Naive B cell (primary cell): Measurements from ENCODE around the gene BATF3. TPM values are rescaled to one million over a fixed set of nuclear protein-coding genes. Genes with fewer than 3 reads are reported as not detected.
"Not testable (repeated sequence)": the region's sequence is repeated elsewhere in the genome, so short reads cannot be mapped to it uniquely, and the experiment has no call there.

Source experiments
- ATAC-seq, 2 donors: fragments of 150-1000 bp; cut with Tn5 transposase; 2 replicates each; pipeline ENCODE4 v1.10.0; 2021; ENCODE audit warnings: low read depth in 2 of 2, mild to moderate bottlenecking in 2 of 2, moderate library complexity in 2 of 2
- DNase-seq: peaks from one replicate; pipeline ENCODE4 v3.0.0; 2022
- H3K27ac Mint-ChIP-seq, 6 donors: one replicate each; pipeline ENCODE4 v1.8.0; 2020 to 2022; ENCODE audit warnings: mild to moderate bottlenecking in 6 of 6, mixed read lengths in 6 of 6, moderate library complexity in 5 of 6, inconsistent platforms in 2 of 6
- H3K27me3 Mint-ChIP-seq, 3 donors: one replicate each; pipeline ENCODE4 v1.8.0; 2021 to 2022; ENCODE audit warnings: mixed read lengths in 3 of 3, mild to moderate bottlenecking in 1 of 3
- H3K36me3 Mint-ChIP-seq, 2 donors: one replicate each; pipeline ENCODE4 v1.8.0; 2020 to 2022; ENCODE audit warnings: mixed read lengths in 2 of 2, inconsistent platforms in 1 of 2, mild to moderate bottlenecking in 1 of 2
- H3K4me1 Mint-ChIP-seq, 3 donors: one replicate each; pipeline ENCODE4 v1.8.0; 2020 to 2022; ENCODE audit warnings: mixed read lengths in 3 of 3, inconsistent platforms in 1 of 3, mild to moderate bottlenecking in 1 of 3, moderate library complexity in 1 of 3
- H3K4me3 Mint-ChIP-seq, 8 donors: one replicate each; pipeline ENCODE4 v1.8.0; 2020 to 2022; ENCODE audit warnings: mild to moderate bottlenecking in 8 of 8, mixed read lengths in 8 of 8, moderate library complexity in 8 of 8, inconsistent platforms in 2 of 8
- H3K9me3 Mint-ChIP-seq, 7 donors: one replicate each; pipeline ENCODE4 v1.8.0; 2020 to 2022; ENCODE audit warnings: mixed read lengths in 7 of 7, mild to moderate bottlenecking in 5 of 7, inconsistent platforms in 2 of 7, moderate library complexity in 1 of 7
- polyA plus RNA-seq, 6 donors: library from polyadenylated mRNA; unstranded; fragments of 300-500 nt; fragmentation: Illumina TruSeq; gene quantifications; one replicate each; pipeline ENCODE4 v1.2.3, GENCODE V29; 2021; ENCODE audit warnings: low read depth in 6 of 6

The BATF3 gene, protein sequence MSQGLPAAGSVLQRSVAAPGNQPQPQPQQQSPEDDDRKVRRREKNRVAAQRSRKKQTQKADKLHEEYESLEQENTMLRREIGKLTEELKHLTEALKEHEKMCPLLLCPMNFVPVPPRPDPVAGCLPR
- not detected for polyA plus RNA-seq

DNA sequence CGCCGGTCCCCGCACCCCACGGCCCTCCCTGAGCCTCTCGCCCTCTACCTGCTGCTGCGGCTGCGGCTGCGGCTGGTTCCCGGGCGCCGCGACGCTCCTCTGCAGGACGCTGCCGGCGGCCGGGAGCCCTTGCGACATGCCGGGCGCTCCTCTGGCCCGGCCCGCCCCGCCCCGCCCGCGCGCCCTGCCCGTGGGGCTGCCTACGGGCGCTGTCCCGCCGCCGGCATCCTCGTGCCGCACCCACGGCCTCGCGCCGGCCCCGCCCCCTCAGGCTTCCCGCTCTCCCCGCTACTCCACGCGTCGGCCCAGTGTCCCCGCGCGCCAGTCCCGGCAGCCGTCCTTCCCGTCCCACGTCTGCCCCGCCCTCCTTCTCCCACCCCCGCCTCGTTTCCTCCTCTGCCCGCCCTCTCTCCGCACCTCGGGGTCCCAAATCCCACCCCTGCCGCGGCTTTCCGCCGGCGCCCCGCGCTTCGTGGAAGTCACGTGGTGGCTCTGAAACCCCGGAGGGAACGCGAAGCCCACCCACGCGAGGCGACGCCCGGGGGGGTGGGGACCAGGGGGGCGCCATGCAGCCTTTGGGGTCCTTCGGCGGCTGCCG is at the start of gene BATF3:
Gene BATF3 (minus strand): TSS at position 216 of the 598 bp plus-strand sequence. CDS start 78 bp downstream, at position 138.
- Mint-ChIP-seq H3K4me1 (peaks cover 33 to 49% (median 33%) of the 10 kb centered on the region in 3 donors), H3K9me3 (no peaks in the 10 kb centered on the region), H3K36me3 (no peaks in the 10 kb centered on the region), H3K27ac (peak within 1 kb of the TSS; percentile 3 to 83 (median 58)), H3K27me3 (peaks cover 12 to 18% (median 13%) of the 10 kb centered on the region in 3 donors), H3K4me3 (peak within 1 kb of the TSS; percentile 83 to 93 (median 90))
- ATAC-seq (peak; percentile 30 to 40), DNase-seq (peak; percentile 18)

DNA sequence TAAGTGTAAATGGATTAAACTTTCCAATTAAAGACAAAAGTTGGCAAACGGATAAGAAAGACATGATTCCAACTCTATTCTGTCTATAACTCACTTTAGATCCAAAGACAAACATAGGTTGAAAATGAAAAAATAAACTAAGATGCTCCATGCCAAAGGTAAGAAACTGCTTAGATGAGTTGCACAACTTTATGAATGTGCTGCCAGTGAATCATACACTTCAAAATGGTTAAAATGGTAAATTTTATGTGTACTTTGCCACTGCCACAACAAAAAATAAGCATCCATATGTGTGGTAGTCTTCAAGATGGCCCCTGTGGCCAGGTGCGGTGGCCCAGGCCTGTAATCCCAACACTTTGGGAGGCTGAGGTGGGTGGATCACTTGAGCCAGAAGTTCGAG is 46.9 kb upstream of the BATF3 start:
- H3K27ac Mint-ChIP-seq: peak overlapping the region in 1 of 6 donors; percentile 10
- no peaks in the 10 kb centered on the region for H3K27me3 Mint-ChIP-seq
- H3K4me3 Mint-ChIP-seq: no peak overlapping the region
- peaks cover 0 to 7% of the 10 kb centered on the region in 2 donors for H3K36me3 Mint-ChIP-seq
- peaks cover 10 to 20% (median 14%) of the 10 kb centered on the region in 3 donors for H3K4me1 Mint-ChIP-seq
- ATAC-seq: no peak
- DNase-seq: no peak
- H3K9me3 Mint-ChIP-seq: peaks cover 0 to 2% (median 0%) of the 10 kb centered on the region in 7 donors

DNA sequence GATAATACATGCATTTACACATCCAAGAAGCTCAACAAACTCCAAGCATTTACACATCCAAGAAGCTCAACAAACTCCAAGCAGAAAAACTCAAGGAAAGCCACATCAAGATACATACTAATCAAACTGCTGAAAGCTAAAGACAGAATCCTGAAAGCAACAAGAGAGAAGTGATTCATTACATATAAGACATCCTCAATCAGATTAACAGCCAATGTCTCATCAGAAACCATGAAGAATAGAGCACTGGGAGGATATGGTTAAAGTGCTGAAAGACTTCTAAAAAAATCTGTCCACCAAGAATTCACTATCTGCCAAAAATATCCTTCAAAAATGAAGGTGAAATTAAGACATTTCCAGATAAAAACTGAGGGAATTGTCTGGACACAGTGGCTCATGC is 45.7 kb upstream of the BATF3 start:
- Mint-ChIP-seq H3K27me3 (no peaks in the 10 kb centered on the region), H3K9me3 (peaks cover 0 to 2% (median 0%) of the 10 kb centered on the region in 7 donors), H3K27ac (no peak overlapping the region), H3K36me3 (peaks cover 0 to 7% of the 10 kb centered on the region in 2 donors), H3K4me1 (peaks cover 6 to 17% (median 15%) of the 10 kb centered on the region in 3 donors), H3K4me3 (no peak overlapping the region)
- DNase-seq (no peak), ATAC-seq (no peak)

DNA sequence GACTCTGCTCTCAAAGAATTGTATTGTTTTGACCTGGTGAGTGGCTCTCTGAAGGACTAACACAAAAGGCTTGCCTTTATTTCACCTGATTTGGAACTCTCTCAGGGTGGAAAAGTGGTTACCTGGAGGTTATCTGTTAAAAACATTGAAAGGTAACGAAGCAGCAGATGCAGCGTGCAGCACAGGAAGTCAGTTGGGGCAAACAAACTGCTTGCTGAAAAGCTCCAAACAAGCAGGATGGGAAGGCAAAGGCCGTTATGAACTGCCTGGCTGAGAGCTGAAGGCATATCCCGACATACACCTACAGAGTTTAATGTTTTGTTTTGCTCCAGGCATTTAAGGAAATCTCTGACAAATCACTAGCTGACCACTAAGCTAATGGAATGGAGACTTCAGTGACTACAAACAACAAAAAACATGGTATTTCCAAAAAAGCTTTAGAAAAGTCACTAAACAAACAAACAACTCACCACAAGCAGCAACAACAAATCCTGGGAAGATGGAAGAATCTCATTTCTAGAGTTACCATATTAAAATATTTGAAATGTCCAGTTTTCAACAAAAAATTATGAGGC is 44.3 kb upstream of the BATF3 start:
- ATAC-seq (no peak), DNase-seq (no peak)
- H3K9me3 Mint-ChIP-seq: peaks cover 0 to 2% (median 0%) of the 10 kb centered on the region in 7 donors
- peaks cover 0 to 11% (median 7%) of the 10 kb centered on the region in 3 donors for H3K4me1 Mint-ChIP-seq
- H3K36me3 Mint-ChIP-seq: peaks cover 0 to 7% of the 10 kb centered on the region in 2 donors
- H3K4me3 Mint-ChIP-seq: no peak overlapping the region
- peak overlapping the region in 1 of 6 donors; percentile 53 for H3K27ac Mint-ChIP-seq
- no peaks in the 10 kb centered on the region for H3K27me3 Mint-ChIP-seq

DNA sequence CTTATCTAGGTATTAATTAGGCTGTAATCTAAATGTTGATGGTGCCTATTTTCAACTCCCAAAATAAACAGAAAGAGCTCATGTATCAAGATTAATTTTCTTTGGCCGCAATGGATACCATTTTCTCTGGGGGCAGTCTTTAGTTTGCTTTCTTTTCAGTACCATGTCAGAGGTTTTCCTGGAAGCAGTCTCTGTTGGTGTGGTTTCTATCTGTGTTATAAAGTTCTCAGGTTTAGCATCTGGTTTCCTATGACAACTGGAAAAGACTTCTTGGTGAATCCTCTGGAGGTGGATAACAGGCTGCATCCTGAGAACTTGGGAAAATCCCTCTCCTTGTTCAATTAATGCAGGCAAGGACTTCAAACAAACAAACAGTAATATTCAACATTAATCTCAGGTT is 38.7 kb upstream of the BATF3 start:
- peaks cover 2 to 5% (median 4%) of the 10 kb centered on the region in 3 donors for H3K4me1 Mint-ChIP-seq
- no peaks in the 10 kb centered on the region for H3K9me3 Mint-ChIP-seq
- no peaks in the 10 kb centered on the region for H3K27me3 Mint-ChIP-seq
- no peak overlapping the region for H3K4me3 Mint-ChIP-seq
- H3K27ac Mint-ChIP-seq: peak overlapping the region in 1 of 6 donors; percentile 57
- ATAC-seq (no peak), DNase-seq (no peak)
- H3K36me3 Mint-ChIP-seq: peaks cover 12 to 18% of the 10 kb centered on the region in 2 donors

DNA sequence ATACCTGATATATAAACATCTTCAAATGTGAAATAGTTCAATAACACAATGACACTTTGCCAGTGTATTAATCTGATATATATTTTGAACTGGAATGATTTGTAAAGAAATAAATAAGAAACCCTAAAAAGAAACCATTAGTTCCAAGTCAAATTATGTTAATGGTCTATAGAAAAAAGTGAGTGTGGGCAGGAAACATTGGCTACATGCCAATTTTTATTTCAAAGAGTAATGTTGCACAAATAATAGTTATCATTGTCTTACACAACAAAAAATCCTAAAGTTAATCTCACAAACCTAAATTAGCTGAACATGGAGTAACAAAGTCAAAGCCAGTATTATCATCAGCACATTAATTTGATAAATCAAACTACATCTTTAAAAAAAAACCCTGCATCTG is 37.9 kb upstream of the BATF3 start:
- H3K36me3 Mint-ChIP-seq: peaks cover 15 to 19% of the 10 kb centered on the region in 2 donors
- no peak overlapping the region for H3K27ac Mint-ChIP-seq
- peaks cover 0 to 5% (median 4%) of the 10 kb centered on the region in 3 donors for H3K4me1 Mint-ChIP-seq
- ATAC-seq (no peak), DNase-seq (no peak)
- no peak overlapping the region for H3K4me3 Mint-ChIP-seq
- H3K9me3 Mint-ChIP-seq: no peaks in the 10 kb centered on the region
- H3K27me3 Mint-ChIP-seq: no peaks in the 10 kb centered on the region

DNA sequence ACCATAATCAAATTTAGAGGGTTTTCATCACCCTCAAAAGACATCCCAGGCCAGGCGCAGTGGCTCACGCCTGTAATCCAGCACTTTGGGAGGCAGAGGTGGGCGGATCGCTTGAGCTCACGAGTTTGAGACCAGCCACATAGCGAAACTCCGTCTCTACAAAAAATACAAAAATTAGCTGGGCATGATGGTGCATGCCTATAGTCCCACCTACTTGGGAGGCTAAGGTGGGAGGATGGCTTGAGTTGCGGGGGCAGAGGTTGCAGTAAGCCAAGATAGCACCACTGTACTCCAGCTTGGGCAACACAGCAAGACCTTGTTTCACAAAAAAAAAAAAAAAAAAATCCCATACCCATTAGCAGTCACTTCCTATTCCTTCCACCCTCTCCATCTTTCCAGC is 33.5 kb upstream of the BATF3 start:
- Mint-ChIP-seq H3K27ac (no peak overlapping the region), H3K27me3 (no peaks in the 10 kb centered on the region), H3K4me1 (peaks cover 0 to 5% (median 4%) of the 10 kb centered on the region in 3 donors), H3K9me3 (peaks cover 0 to 1% (median 0%) of the 10 kb centered on the region in 7 donors), H3K36me3 (peaks cover 15 to 16% of the 10 kb centered on the region in 2 donors), H3K4me3 (no peak overlapping the region)
- ATAC-seq (no peak), DNase-seq (no peak)

DNA sequence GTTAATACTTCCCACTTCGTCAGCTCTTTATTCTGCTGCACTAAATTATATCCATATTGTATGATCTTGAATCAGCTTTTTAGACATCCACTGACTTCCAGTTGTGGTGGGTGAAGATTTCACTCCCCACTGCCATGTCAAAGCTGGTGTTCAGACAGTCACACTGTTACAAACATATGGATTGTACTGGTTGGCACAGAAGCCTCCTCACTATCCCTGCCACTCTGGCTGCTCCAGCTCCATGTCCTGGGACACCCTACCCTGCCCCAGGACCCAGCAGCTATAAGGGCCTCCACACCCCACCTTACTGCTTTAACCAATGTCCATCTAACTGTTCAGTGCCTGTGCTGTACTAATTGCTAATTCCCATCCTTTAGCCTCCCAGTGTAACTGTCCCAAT is 32.0 kb upstream of the BATF3 start:
- ATAC-seq (no peak), DNase-seq (no peak)
- H3K27me3 Mint-ChIP-seq: no peaks in the 10 kb centered on the region
- peaks cover 0 to 5% (median 4%) of the 10 kb centered on the region in 3 donors for H3K4me1 Mint-ChIP-seq
- H3K9me3 Mint-ChIP-seq: peaks cover 0 to 1% (median 0%) of the 10 kb centered on the region in 7 donors
- peak overlapping the region in 1 of 8 donors; percentile 59 for H3K4me3 Mint-ChIP-seq
- H3K27ac Mint-ChIP-seq: peak overlapping the region in 1 of 6 donors; percentile 54
- H3K36me3 Mint-ChIP-seq: peaks cover 16 to 24% of the 10 kb centered on the region in 2 donors

DNA sequence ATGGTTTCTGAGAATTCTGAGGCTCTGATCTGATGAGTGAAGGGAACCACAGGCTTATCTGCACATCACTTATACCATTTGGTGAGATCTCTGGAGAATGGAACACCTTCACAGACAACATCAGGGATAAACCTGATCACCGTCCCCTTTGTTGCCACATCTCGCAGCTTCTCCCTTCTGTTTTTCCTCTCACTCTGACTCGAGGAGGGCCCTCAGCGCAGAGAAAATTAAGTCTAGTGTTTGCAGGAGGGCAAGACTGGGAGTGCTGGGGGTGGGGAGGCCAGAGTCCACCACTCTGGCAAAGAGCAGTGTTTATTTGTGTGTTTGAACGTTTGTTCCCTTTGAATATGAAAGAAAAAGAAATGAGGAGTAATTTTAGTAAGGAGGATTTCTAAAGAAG is 29.0 kb upstream of the BATF3 start:
- H3K9me3 Mint-ChIP-seq: peaks cover 0 to 7% (median 1%) of the 10 kb centered on the region in 7 donors
- H3K4me1 Mint-ChIP-seq: peaks cover 0 to 12% (median 4%) of the 10 kb centered on the region in 3 donors
- H3K36me3 Mint-ChIP-seq: peaks cover 14 to 25% of the 10 kb centered on the region in 2 donors
- no peak for DNase-seq
- H3K27me3 Mint-ChIP-seq: no peaks in the 10 kb centered on the region
- peak overlapping the region in 1 of 6 donors; percentile 21 for H3K27ac Mint-ChIP-seq
- no peak overlapping the region for H3K4me3 Mint-ChIP-seq
- ATAC-seq: no peak

DNA sequence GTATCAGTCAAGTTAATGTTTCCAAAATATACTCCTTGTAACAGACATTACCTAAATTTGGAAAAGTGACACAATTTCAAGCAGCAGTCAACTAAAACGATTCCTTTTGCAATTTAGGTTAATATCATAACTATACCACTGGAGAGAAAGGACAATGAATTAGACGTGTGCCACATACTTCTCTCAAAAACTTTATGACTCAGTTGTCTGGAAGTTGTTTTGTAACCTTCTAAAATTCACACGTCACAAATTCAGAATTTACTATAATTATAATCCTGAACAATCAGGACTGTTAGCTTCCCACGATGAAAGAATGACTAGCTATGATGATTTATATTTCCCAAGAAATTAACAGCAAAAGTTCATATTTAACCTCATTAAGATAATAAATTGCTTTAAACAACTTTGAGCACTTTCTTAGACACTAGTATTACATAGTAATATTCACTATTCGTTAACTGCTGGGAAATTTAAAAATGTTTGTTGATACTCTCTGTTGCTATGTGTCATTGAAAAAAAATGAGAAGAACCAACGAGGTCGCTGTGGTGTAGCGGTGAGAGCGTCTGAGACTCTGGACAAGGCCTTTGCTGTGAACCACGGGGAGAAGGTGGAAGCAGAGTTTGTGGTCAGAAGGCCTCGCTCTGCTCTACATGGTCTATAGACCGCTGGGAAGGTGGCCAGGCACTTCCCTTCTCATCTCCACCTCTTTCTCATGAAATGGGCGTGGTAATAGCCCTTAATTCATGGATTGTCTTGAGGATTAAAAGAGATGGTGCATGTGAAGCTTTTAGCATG is 27.9 kb upstream of the BATF3 start:
- H3K4me1 Mint-ChIP-seq: peaks cover 0 to 12% (median 0%) of the 10 kb centered on the region in 3 donors
- ATAC-seq: no peak
- peaks cover 0 to 10% (median 5%) of the 10 kb centered on the region in 7 donors for H3K9me3 Mint-ChIP-seq
- DNase-seq: no peak
- H3K27ac Mint-ChIP-seq: peak overlapping the region in 2 of 6 donors; percentile 71 to 83
- no peaks in the 10 kb centered on the region for H3K27me3 Mint-ChIP-seq
- no peak overlapping the region for H3K4me3 Mint-ChIP-seq
- H3K36me3 Mint-ChIP-seq: peaks cover 12 to 18% of the 10 kb centered on the region in 2 donors

DNA sequence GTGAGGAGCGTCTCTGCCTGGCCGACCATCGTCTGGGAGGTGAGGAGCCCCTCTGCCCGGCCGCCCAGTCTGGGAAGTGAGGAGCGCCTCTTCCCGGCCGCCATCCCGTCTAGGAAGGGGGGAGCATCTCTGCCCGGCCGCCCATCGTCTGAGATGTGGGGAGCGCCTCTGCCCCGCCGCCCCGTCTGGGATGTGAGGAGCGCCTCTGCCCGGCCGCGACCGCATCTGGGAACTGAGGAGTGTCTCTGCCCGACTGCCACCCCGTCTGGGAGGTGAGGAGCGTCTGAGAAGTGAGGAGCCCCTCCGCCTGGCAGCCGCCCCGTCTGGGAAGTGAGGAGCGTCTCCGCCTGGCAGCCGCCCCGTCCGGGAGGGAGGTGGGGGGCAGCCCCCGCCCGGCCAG is 25.0 kb upstream of the BATF3 start:
- ATAC-seq, H3K4me1 Mint-ChIP-seq: not testable (repeated sequence)
- H3K36me3 Mint-ChIP-seq: peaks cover 12 to 18% of the 10 kb centered on the region in 2 donors

DNA sequence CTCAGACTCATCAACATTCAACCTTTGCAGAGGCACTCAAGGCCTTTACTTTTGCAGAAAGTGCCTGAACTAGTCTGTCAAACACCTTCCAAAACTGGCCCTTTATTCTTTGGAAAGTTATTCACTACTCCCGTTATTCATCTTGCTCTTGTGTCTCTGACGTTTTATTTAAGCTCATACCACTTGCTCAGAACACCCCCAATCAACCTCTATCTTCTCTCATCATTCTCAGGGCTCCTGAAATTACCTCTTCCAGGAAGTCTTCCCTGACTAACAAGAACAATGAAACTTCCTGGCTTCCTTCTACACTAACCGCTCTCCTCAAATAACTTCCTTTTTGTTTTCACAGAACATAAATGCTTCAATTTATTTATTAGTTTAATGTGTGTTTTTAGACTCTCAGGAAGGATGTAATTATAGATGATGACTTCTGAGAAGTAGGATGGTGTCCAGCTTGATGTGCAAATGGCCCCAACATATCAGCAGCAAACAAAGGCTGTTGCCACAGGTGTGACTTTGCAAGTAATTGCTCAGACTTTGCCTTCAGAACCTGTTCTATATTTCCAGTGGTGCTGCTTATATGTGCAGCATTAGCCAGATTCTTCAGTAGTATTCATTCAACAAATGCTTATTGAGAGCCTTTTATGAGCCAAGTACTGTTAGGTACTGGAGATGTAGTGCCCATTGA is 22.8 kb upstream of the BATF3 start:
- Mint-ChIP-seq H3K27ac (no peak overlapping the region), H3K36me3 (peaks cover 12 to 18% of the 10 kb centered on the region in 2 donors), H3K27me3 (peaks cover 4 to 8% (median 5%) of the 10 kb centered on the region in 3 donors), H3K9me3 (peaks cover 0 to 12% (median 4%) of the 10 kb centered on the region in 7 donors), H3K4me3 (no peak overlapping the region), H3K4me1 (peaks cover 0 to 6% (median 4%) of the 10 kb centered on the region in 3 donors)
- ATAC-seq (no peak), DNase-seq (no peak)

More for the DNA sequence above, 25.0 kb upstream of the BATF3 start:
- not testable (repeated sequence) for DNase-seq, H3K4me3 Mint-ChIP-seq, H3K27ac Mint-ChIP-seq, H3K27me3 Mint-ChIP-seq
- H3K9me3 Mint-ChIP-seq: peaks cover 0 to 10% (median 5%) of the 10 kb centered on the region in 7 donors
